Subcutaneous abdominal adipose tissue (tissue), 5 donors: Measurements from ENCODE around the gene RET.

ENCODE experiments used
- H3K27ac ChIP-seq: one replicate; pipeline ENCODE4 v1.7.0; 2013; ENCODE audit warnings: low read depth, mild to moderate bottlenecking, inconsistent platforms, low read length, moderate library complexity
- H3K27me3 ChIP-seq, 5 donors: one replicate each; pipeline ENCODE4 v1.7.0; 2013; ENCODE audit warnings: low read length in 5 of 5, inconsistent platforms in 1 of 5; ENCODE audit not compliant: control insufficient read depth in 5 of 5, insufficient read depth in 4 of 5
- H3K36me3 ChIP-seq, 5 donors: one replicate each; pipeline ENCODE4 v1.7.0; 2013; ENCODE audit warnings: low read length in 5 of 5; ENCODE audit not compliant: control insufficient read depth in 5 of 5, insufficient read depth in 5 of 5
- H3K4me1 ChIP-seq, 5 donors: one replicate each; pipeline ENCODE4 v1.7.0; 2013; ENCODE audit warnings: low read length in 5 of 5, mild to moderate bottlenecking in 3 of 5, moderate library complexity in 1 of 5; ENCODE audit not compliant: control insufficient read depth in 5 of 5, insufficient read depth in 5 of 5
- H3K4me3 ChIP-seq, 5 donors: one replicate each; pipeline ENCODE4 v1.7.0; 2013; ENCODE audit warnings: low read length in 5 of 5, low read depth in 1 of 5
- H3K9ac ChIP-seq, 5 donors: one replicate each; pipeline ENCODE4 v1.7.0; 2013; ENCODE audit warnings: low read length in 5 of 5, mild to moderate bottlenecking in 4 of 5, moderate library complexity in 3 of 5
- H3K9me3 ChIP-seq, 5 donors: one replicate each; pipeline ENCODE4 v1.7.0; 2013; ENCODE audit warnings: low read length in 5 of 5; ENCODE audit not compliant: control insufficient read depth in 5 of 5
- donor health status: healthy.
- donor health status: healthy.
- donor health status: healthy.
- donor health status: healthy.
- donor health status: healthy.

Gene RET

DNA sequence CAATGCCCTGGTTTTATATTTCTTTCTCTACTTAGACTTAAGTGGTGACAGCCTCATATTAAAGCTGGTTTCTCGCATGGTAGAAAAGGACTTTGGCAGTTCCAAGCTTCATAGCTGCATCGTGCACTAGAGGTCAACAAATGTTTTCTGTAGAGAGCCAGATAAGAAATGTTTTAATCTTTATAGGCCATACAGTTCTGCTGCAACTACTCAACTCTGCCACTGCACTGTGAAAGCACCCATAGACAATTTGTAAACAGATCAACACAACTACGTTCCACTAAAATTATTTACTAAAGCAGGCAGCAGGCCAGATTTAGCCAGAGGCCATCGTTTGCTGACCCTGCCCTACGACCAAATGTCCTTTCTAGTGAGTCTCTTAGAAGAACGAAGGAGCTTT, 98.1 kb downstream of the RET start:
- no peak overlapping the region for H3K4me3 ChIP-seq
- H3K27me3 ChIP-seq = no peaks in the 10 kb centered on the region
- peaks cover 32 to 75% (median 47%) of the 10 kb centered on the region in 5 donors for H3K36me3 ChIP-seq
- H3K27ac ChIP-seq = no peak overlapping the region
- no peak overlapping the region for H3K9ac ChIP-seq
- H3K9me3 ChIP-seq = peaks cover 0 to 2% (median 0%) of the 10 kb centered on the region in 5 donors
- H3K4me1 ChIP-seq = no peaks in the 10 kb centered on the region

GRCh38 chr10:43176271-43176670, 99.4 kb downstream of the RET start:
- no peaks in the 10 kb centered on the region for H3K4me1 ChIP-seq
- H3K4me3 ChIP-seq = no peak overlapping the region
- no peak overlapping the region for H3K9ac ChIP-seq
- H3K9me3 ChIP-seq = peaks cover 0 to 2% (median 0%) of the 10 kb centered on the region in 5 donors
- H3K27ac ChIP-seq = no peak overlapping the region
- peaks cover 39 to 77% (median 53%) of the 10 kb centered on the region in 5 donors for H3K36me3 ChIP-seq
- no peaks in the 10 kb centered on the region for H3K27me3 ChIP-seq

DNA sequence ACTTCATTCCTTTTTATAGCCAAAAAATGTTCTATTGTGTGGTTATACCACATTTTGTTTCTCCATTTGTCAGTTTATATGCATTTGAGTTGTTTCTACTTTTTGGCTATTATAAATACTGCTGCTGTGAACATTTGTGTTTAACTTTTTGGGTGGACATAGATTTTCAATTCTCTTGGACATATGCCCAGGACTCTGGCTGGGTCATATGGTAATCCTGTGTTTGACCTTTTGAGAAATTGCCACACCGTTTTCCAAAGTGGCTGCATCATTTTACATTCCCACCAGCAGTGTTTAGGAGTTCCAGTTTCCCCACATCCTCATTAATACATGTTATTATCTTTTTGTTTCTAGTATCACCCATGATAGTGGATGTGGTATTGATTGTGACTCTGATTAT, 100.7 kb downstream of the RET start:
- H3K4me3 ChIP-seq = no peak overlapping the region
- no peak overlapping the region for H3K9ac ChIP-seq
- H3K36me3 ChIP-seq = peaks cover 39 to 75% (median 50%) of the 10 kb centered on the region in 5 donors
- H3K27me3 ChIP-seq = no peaks in the 10 kb centered on the region
- no peaks in the 10 kb centered on the region for H3K4me1 ChIP-seq
- peaks cover 0 to 2% (median 0%) of the 10 kb centered on the region in 5 donors for H3K9me3 ChIP-seq
- no peak overlapping the region for H3K27ac ChIP-seq
